GM13977 (cell line): ENCODE results near the gene STX5.

Experiments used
- DNase-seq: peaks from one replicate; pipeline ENCODE4 v3.0.0; 2012; ENCODE audit warnings: low spot score
- CTCF ChIP-seq: IDR thresholded peaks from 2 replicates; pipeline ENCODE4 v1.5.1; 2012; ENCODE audit warnings: mild to moderate bottlenecking, control low read depth; ENCODE audit not compliant: insufficient read depth; ENCODE audit errors: extremely low read depth, missing control alignments
- in situ Hi-C: fragments of 300-500 bp; cut with MboI; formaldehyde crosslinking; loops from one replicate; pipeline ENCODE4 v1.12.0; 2022; ENCODE audit warnings: low sequenced_read_pairs, low pct_unique_long_range_greater_than_20kb, mixed read lengths, inconsistent platforms; ENCODE audit not compliant: unreplicated experiment

Gene STX5

GRCh38 chr11:62782753-62783152, 49.1 kb downstream of the STX5 start:
- in situ Hi-C loops: no loop called here
- TF ChIP-seq CTCF: no peak
- no peak for DNase-seq

- TF ChIP-seq CTCF: no peak
- no peak for DNase-seq
- in situ Hi-C loops: no loop called here
Measured at GRCh38 chr11:62778441-62778840, 53.4 kb downstream of the STX5 start.

- no peak for TF ChIP-seq CTCF
- in situ Hi-C loops: no loop called here
- DNase-seq: peak; percentile 52
Measured at GRCh38 chr11:62777389-62777788, 54.5 kb downstream of the STX5 start.

GRCh38 chr11:62775646-62776045, 56.2 kb downstream of the STX5 start:
- no peak for TF ChIP-seq CTCF
- DNase-seq: no peak
- in situ Hi-C loops: no loop called here

GRCh38 chr11:62774407-62774806, 57.4 kb downstream of the STX5 start:
- DNase-seq: no peak
- TF ChIP-seq CTCF: no peak
- in situ Hi-C loops: no loop called here

- in situ Hi-C loops: no loop called here
- TF ChIP-seq CTCF: no peak
- DNase-seq: peak; percentile 91
Measured at GRCh38 chr11:62771144-62772021, 60.5 kb downstream of the STX5 start, which contains the start of gene TAF6L. Gene TAF6L, plus strand, starts transcription at chr11:62771396. Its CDS starts 4,388 bp downstream, at chr11:62775784.
